GM18498 (cell line): ENCODE results near the gene PHOX2A.

Experiments used
- ATAC-seq: cut with Tn5 transposase; IDR thresholded peaks from one replicate; pipeline ENCODE4 v1.9.1; 2021; ENCODE audit warnings: mild to moderate bottlenecking, moderate library complexity; ENCODE audit not compliant: unreplicated experiment

PHOX2A gene

GRCh38 chr11:72250661-72251464, 6.9 kb upstream of the PHOX2A start:
- ATAC-seq = no peak

- ATAC-seq = no peak
These were observed 6.0 kb upstream of the PHOX2A start for GRCh38 chr11:72249961-72250360.

GRCh38 chr11:72247584-72247983, 3.6 kb upstream of the PHOX2A start:
- no peak for ATAC-seq

GRCh38 chr11:72245263-72245816, 1.4 kb upstream of the PHOX2A start:
- no peak for ATAC-seq

GRCh38 chr11:72244361-72245262, 636 bp upstream of the PHOX2A start:
- ATAC-seq = no peak

- no peak for ATAC-seq
These were observed 560 bp downstream of the PHOX2A start for GRCh38 chr11:72243173-72244059.

GRCh38 chr11:72242141-72242540, 1.8 kb downstream of the PHOX2A start:
- no peak for ATAC-seq

- ATAC-seq = no peak
These were observed 2.6 kb downstream of the PHOX2A start for GRCh38 chr11:72241291-72241781.

- no peak for ATAC-seq
These were observed 3.3 kb downstream of the PHOX2A start for GRCh38 chr11:72240461-72241290.

GRCh38 chr11:72239849-72240460, 4.0 kb downstream of the PHOX2A start:
- ATAC-seq = no peak

- no peak for ATAC-seq
These were observed 4.6 kb downstream of the PHOX2A start for GRCh38 chr11:72239313-72239848.

- no peak for ATAC-seq
These were observed 5.3 kb downstream of the PHOX2A start for GRCh38 chr11:72238492-72239312.

GRCh38 chr11:72238040-72238450, 5.9 kb downstream of the PHOX2A start:
- ATAC-seq = no peak

GRCh38 chr11:72237112-72237931, 6.7 kb downstream of the PHOX2A start:
- no peak for ATAC-seq

GRCh38 chr11:72236774-72237111, 7.2 kb downstream of the PHOX2A start:
- ATAC-seq = no peak

GRCh38 chr11:72236083-72236697, 7.8 kb downstream of the PHOX2A start:
- no peak for ATAC-seq
